Measurements from ENCODE around the gene OSBPL6.

OSBPL6 gene

GRCh38 chr2:178241844-178242551, 47.7 kb downstream of the OSBPL6 start:
- no peak for DNase-seq (ENCODE audit: low spot score)

- DNase-seq (ENCODE audit: low spot score) = no peak
Observed at GRCh38 chr2:178242552-178242883, 48.2 kb downstream of the OSBPL6 start.

- DNase-seq (ENCODE audit: low spot score) = no peak
Observed at GRCh38 chr2:178243961-178244360, 49.6 kb downstream of the OSBPL6 start.

GRCh38 chr2:178244777-178245176, 50.5 kb downstream of the OSBPL6 start:
- DNase-seq (ENCODE audit: low spot score) = no peak

GRCh38 chr2:178246696-178247095, 52.4 kb downstream of the OSBPL6 start:
- DNase-seq (ENCODE audit: low spot score) = no peak

- DNase-seq (ENCODE audit: low spot score) = no peak
Observed at GRCh38 chr2:178247250-178247649, 52.9 kb downstream of the OSBPL6 start.

- DNase-seq (ENCODE audit: low spot score) = no peak
Observed at GRCh38 chr2:178250429-178250828, 56.1 kb downstream of the OSBPL6 start.

GRCh38 chr2:178251151-178251955, 57.0 kb downstream of the OSBPL6 start:
- no peak for DNase-seq (ENCODE audit: low spot score)

GRCh38 chr2:178256382-178257042, 62.2 kb downstream of the OSBPL6 start:
- no peak for DNase-seq (ENCODE audit: low spot score)

GRCh38 chr2:178257127-178257526, 62.8 kb downstream of the OSBPL6 start:
- DNase-seq (ENCODE audit: low spot score) = no peak

GRCh38 chr2:178258916-178259315, 64.6 kb downstream of the OSBPL6 start:
- DNase-seq (ENCODE audit: low spot score) = no peak

- no peak for DNase-seq (ENCODE audit: low spot score)
Observed at GRCh38 chr2:178263159-178263860, 69.0 kb downstream of the OSBPL6 start.

- DNase-seq (ENCODE audit: low spot score) = no peak
Observed at GRCh38 chr2:178264211-178264610, 69.9 kb downstream of the OSBPL6 start.

GRCh38 chr2:178265851-178266250, 71.5 kb downstream of the OSBPL6 start:
- no peak for DNase-seq (ENCODE audit: low spot score)

GRCh38 chr2:178266445-178266844, 72.1 kb downstream of the OSBPL6 start:
- no peak for DNase-seq (ENCODE audit: low spot score)

GRCh38 chr2:178267660-178268059, 73.3 kb downstream of the OSBPL6 start:
- no peak for DNase-seq (ENCODE audit: low spot score)

- no peak for DNase-seq (ENCODE audit: low spot score)
Observed at GRCh38 chr2:178268435-178268834, 74.1 kb downstream of the OSBPL6 start.

- no peak for DNase-seq (ENCODE audit: low spot score)
Observed at GRCh38 chr2:178269438-178270224, 75.3 kb downstream of the OSBPL6 start.

GRCh38 chr2:178270338-178270737, 76.0 kb downstream of the OSBPL6 start:
- DNase-seq (ENCODE audit: low spot score) = no peak

GRCh38 chr2:178271094-178271493, 76.8 kb downstream of the OSBPL6 start:
- DNase-seq (ENCODE audit: low spot score) = no peak

- DNase-seq (ENCODE audit: low spot score) = no peak
Observed at GRCh38 chr2:178271629-178272333, 77.5 kb downstream of the OSBPL6 start.
